ENCODE measurements around the gene IER2.
A peak's percentile ranks its signal among the peaks of the same experiment; 100 is the strongest.
"Not testable (repeated sequence)": the region's sequence is repeated elsewhere in the genome, so short reads cannot be mapped to it uniquely, and the experiment has no call there.

IER2 gene

GRCh38 chr19:13154911-13155471 lies 4.8 kb downstream of the IER2 start:
- intact Hi-C loops (cut with DNase I) = no loop called here
- DNase-seq = peak in 13 of 42 donors; percentile 23 to 61 (median 34)

DNA sequence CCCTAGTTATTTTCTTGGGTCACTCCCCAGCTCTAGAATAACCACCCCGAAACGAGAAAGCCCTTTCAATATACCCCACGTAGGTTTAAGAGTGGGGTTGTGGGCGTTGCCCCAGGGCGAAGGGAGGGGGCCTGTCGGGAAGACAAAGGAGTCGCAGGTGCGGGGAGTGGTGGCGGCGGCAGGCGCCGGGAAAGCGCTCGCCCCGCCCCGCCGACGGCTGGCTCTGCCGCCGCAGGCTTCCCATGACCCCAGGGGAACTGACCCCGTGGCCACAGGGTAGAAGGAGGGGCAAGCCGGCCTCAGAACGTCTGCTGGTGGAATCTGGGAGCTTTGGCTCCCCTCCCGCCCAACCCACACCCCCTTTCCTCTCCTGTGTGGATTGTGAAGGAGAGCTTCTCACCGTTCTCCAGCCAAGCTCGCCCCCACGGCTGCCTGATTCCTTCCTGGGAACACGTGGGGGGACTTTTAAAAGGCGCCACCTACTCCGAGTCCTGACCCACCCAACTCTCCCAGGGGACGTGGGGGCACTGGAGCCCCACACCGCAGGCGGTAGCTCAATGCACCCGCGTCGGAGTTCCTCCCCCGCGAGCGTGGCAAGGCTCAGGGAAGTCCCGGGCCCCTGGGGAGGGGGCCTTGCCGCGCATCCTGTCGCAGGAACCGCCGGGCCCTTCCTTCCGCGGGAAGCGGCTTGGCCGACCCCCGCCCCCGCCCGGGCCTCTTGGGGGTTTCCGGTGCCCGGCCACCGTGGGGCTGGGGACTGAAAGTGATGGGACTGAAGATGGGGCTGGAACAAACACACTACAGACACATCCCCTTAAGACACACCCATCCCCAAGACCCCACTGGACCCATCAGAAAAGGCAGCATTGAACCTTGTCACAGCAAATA lies 5.5 kb downstream of the IER2 start:
- intact Hi-C loops (cut with DNase I) = no loop called here
- peak in 37 of 42 donors; percentile 7 to 83 (median 57) for DNase-seq

DNA sequence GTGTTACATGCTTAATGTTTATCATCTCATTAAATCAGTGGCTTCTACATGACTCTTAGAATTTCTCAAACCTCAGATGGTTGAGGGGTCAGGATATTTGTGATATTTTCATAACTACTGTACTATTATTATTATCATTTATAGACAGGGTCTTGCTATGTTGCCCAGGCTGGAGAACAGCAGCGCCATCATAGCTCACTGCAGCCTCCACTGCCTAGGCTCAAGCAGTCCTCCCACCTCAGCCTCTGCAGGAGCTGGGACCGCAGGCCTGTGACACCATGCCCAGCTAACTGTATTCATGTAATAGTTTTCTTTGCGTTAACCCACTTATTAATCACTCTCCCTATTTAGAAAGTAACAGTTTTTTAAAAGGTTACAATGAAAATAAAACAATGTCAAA lies 9.5 kb downstream of the IER2 start:
- intact Hi-C loops (cut with DNase I) = no loop called here
- DNase-seq = no peak

- no peak for DNase-seq
- intact Hi-C loops (cut with DNase I) = no loop called here
Measured at GRCh38 chr19:13160557-13160956, 10.3 kb downstream of the IER2 start.

DNA sequence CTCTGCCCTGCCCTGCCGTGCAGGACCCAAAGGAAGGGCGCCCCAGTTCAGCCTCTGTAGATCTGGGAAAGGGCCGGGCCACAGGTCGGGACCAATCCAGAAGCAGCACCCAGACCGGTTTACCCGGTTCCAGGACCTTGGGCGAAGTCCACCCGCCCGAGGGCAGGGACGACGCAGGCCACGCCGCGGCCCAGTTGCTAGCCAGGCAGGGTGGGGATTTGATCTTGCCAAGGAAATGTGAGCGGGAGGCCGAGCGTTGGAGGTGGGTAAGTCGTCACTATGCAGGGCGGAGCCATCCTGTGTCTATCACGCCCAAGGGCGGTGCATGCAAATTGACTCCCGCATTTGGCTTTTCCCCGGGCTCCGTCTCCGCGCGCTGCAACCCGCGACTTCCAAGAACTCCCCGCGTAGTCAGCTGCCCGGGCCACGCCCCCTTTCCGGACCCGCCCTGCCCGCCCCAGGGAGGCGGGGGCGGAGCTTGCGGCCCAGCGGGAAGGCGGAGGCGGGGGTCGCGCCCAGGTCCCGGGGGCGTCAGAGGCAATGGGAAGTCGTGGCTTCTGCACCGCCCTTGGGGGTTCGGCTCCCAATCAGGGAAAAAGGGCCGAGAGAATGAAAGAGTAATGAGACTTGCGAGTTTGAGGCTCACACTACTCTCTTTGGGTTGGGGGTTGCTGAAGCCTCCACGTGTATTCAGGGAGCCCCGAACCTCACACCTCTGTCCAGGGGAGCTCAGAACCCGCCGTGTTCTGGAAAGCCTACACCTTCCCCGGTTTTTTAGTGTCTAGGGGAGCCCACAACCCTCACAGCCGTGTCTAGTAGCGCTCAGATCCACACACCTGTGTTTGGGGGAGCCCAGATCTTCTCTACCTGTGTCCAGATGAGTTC lies 12.8 kb downstream of the IER2 start:
- intact Hi-C loops (cut with DNase I) = no loop called here
- peak; percentile 84 to 98 (median 93) for DNase-seq

- peak in 36 of 42 donors; percentile 20 to 76 (median 54) for DNase-seq
- intact Hi-C loops (cut with DNase I) = no loop called here
Measured at GRCh38 chr19:13163609-13164342, 13.6 kb downstream of the IER2 start.

DNA sequence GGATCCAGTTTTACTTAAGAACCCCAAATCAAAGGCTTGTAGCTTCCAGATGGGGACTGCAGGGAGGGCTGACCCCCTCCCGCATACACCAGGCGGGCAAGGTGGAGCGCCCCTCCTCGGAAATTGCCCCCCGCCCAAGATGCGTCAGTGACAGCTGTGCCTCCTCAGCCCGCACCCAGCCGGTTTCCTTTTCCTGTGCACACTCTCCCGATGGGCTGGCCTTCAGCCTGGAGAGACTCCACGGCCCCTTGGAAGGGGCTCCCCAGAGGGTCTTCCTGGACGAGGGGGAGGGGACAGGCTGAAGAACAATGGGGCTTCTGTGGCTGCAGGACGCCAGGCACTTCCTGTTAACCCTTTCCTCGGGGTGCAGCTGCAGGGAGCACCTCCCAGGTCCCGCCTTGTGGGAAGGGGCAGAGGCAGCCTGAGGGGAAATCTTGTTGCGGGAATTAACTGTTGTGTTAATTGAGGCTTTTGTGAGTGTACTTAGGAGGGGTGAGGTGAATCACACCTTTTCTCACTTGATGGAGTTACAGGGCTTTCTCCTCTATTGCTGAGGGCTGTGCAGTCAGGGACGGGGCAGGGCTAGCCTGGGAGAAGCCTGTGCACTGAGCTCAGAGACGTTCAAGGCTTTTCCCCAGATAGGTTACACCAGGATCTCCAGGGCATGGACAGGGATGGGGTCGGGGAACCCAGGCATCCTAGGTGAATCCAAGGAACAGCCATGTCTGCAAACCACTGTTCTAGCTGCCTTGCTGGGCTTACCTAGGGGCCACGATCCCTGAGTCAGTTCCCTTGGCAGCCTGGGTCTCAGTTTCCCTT lies 14.3 kb downstream of the IER2 start:
- intact Hi-C loops (cut with DNase I) = no loop called here
- peak in 22 of 42 donors; percentile 29 to 70 (median 44) for DNase-seq

GRCh38 chr19:13165162-13165997 lies 15.2 kb downstream of the IER2 start:
- no peak for DNase-seq

DNA sequence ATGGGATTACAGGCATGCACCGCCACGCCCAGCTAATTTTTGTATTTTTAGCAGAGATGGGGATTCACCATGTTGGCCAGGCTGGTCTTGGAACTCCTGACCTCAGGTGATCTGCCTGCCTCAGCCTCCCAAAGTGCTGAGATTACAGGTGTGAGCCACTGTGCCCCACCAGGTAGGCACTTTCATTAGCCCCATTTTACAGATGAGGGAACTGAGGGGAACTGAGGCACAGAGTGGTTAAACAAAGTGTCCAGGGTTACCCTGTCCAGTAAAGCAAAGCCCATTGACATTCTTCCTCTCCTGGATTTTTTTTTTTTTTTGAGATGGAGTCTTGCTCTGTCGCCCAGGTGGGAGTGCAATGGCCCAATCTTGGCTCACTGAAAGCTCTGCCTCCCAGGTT lies 15.9 kb downstream of the IER2 start:
- DNase-seq; intact Hi-C loops (cut with DNase I): not testable (repeated sequence)

More at GRCh38 chr19:13165162-13165997, 15.2 kb downstream of the IER2 start:
- intact Hi-C loops (cut with DNase I) = no loop called here

DNA sequence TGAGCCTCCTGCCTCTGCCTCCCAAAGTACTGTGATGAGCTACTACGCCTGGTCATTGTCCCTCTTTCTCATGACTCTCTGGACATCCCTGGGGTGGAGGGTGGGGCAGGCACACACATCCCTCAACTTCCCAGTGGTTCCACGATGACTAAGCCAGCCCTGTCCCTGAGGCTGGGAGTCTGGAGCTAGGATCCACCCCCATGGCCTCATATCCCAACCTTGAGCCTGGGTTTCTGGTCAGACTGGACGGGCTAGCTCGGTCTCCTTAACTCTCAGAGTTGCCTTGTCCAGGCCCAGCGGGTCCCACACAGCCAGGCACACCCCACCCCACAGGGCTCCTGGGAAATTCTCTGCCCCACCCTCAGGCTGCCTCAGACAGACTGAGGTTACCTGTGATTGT lies 19.6 kb downstream of the IER2 start:
- intact Hi-C loops (cut with DNase I) = no loop called here
- no peak for DNase-seq

- intact Hi-C loops (cut with DNase I) = no loop called here
- no peak for DNase-seq
Measured at GRCh38 chr19:13171146-13171545, 20.9 kb downstream of the IER2 start.

DNA sequence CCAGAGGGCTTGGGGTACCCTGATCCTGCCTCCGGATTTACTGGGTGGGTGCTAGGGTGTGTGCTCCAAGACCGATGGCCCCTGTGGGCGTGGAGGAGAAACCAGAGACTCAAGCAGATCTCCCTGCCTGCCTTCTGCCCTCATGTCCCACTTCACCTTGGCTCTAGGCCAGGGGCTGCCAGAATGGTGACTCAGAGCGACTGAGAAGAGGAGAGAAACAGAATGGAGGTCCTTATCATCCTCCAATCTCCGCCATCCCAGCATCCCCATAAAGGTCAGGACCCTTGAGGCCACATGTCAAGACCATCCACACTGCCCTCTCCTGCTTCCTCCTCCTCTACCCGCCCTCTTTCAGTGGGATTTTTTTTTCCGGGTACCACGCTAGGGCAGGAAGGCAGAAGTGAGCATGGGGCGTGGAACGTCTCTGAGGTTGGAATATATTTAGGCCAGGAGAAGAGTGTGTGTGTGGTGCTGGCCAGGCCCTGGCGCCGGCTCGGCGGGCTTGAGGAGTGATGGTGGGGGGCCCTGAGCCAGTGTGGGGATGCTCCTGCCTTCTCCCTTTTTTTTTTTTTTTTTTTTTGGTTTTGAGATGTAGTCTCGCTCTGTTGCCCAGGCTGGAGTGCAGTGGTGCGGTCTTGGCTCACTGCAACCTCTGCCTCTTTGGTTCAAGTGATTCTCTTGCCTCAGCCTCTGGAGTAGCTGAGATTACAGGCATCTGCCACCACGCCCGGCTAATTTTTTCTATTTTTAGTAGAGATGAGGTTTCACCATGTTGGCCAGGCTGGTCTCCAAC lies 22.3 kb downstream of the IER2 start:
- DNase-seq = peak in 17 of 42 donors; percentile 25 to 65 (median 41)

DNA sequence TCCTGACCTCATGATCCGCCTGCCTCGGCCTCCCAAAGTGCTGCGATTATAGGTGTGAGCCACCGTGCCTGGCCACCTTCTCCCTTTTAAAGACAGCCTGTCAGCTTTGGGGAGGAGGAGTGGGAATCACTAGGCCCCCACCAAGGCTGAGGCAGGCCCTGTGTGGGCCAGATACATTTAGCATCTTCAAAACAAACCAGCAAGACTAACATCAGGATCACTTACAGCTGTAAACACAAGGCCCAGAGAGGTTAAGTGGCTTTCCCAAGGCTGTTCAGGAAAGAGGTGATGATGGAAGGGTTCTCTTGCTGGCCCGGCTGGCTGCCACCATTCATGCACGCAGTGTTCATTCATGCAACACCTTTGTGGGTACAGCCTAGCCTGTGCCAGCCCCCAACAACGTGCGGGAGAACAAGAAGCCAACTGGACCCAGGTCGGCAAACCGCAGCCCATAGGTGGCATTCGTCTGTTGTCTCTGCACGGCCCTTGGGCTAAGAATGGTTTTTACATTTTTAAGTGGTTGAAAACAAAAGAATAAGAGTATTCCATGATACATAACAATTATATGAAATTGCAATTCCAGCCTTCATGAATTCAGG lies 23.0 kb downstream of the IER2 start:
- no peak for DNase-seq
- intact Hi-C loops (cut with DNase I) = no loop called here

More for the DNA sequence above, 22.3 kb downstream of the IER2 start:
- intact Hi-C loops (cut with DNase I) = no loop called here

- DNase-seq = no peak
- intact Hi-C loops (cut with DNase I) = no loop called here
Measured at GRCh38 chr19:13176345-13176744, 26.1 kb downstream of the IER2 start.

DNA sequence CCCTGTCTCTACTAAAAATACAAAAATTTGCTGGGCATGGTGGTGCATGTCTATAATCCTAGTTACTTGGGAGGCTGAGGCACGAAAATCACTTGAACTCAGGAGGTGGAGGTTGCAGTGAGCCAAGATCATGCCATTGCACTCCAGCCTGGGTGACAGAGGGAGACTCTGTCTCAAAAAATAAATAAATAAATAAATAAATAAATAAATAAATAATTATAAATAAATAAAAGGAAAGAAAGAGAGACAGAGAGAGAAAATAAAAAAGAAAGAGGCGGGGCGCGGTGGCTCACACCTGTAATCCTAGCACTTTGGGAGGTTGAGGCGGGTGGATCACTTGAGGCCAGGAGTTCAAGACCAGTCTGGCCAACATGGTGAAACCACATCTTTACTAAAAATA lies 27.4 kb downstream of the IER2 start:
- intact Hi-C loops (cut with DNase I); DNase-seq: not testable (repeated sequence)

DNA sequence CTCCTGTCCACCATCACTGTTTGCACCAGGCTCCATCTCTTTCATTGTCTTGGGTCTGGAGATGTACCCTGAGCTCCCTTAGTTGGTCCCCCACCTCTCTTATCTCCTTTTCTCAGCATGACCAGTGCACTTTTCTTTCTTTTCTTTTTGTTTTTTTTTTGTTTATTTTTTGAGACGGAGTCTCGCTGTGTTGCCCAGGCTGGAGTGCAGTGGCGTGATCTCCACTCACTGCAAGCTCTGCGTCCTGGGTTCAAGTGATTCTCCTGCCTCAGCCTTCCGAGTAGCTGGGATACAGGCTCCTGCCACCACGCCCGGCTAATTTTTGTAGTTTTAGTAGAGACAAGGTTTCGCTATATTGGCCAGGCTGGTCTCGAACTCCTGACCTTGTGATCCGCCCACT lies 28.1 kb downstream of the IER2 start:
- intact Hi-C loops (cut with DNase I); DNase-seq: not testable (repeated sequence)
